ENCODE results near the gene TRIM5. TPM values are rescaled to one million over a fixed set of nuclear protein-coding genes. Genes with fewer than 3 reads are reported as not detected.

Gene TRIM5
- total and polyA plus RNA-seq, 9 of the 15 experiments (the other 6 are each of a cell fraction or from before 2014, with no cell fraction given) = 7.7 to 20.8 (median 15.0) TPM

GRCh38 chr11:5666402-5666793, 18.5 kb downstream of the TRIM5 start (continued):
- TF ChIP-seq HOMEZ (CRISPR knock-in tag; IDR thresholded peaks at IDR 0.05) (no peak), SNIP1 (IDR thresholded peaks at IDR 0.05; ENCODE audit: low read depth) (no peak), MYNN (IDR thresholded peaks at IDR 0.05) (no peak), MYNN (CRISPR knock-in tag; IDR thresholded peaks at IDR 0.05) (no peak), SRSF9 (IDR thresholded peaks at IDR 0.05; ENCODE audit: borderline replicate concordance, low read depth, low read length) (no peak)

GRCh38 chr11:5665746-5666401, 19.0 kb downstream of the TRIM5 start:
- Histone ChIP-seq H2AFZ (ENCODE audit: low read depth, low read length) (no peak overlapping the region), H3K9me1 (ENCODE audit: control insufficient read depth, insufficient read depth, low read length) (peaks cover 3% of the 10 kb centered on the region), H3K9me3 (replicated peaks; ENCODE audit: control insufficient read depth, insufficient read depth, low read depth, low read length) (no peaks in the 10 kb centered on the region), H3K4me1 (replicated peaks in 1 of 2; ENCODE audit: control insufficient read depth in 2 of 2, insufficient read depth in 2 of 2, low read length in 2 of 2) (peaks cover 0 to 10% of the 10 kb centered on the region in 2 experiments; a peak in 3 of 5 replicates), H3K27me3 (ENCODE audit: control insufficient read depth in 2 of 2, insufficient read depth in 2 of 2, low read length in 2 of 2) (no peaks in the 10 kb centered on the region), H3K36me3 (ENCODE audit: control insufficient read depth, insufficient read depth, low read length) (peaks cover 9% of the 10 kb centered on the region; the same call in 2 of the 3 replicates), H3K9ac (ENCODE audit: insufficient read depth in 1 of 2, low read depth in 2 of 2, low read length in 2 of 2) (no peak overlapping the region), H3K4me2 (ENCODE audit: insufficient read depth, low read length) (no peak overlapping the region), H3K4me3 (no peak overlapping the region), H3K27ac (ENCODE audit: extremely low read depth, low read depth, low read length) (no peak overlapping the region), H4K20me1 (replicated peaks; ENCODE audit: control insufficient read depth, insufficient read depth, low read length) (no peaks in the 10 kb centered on the region), H3K79me2 (ENCODE audit: control insufficient read depth, insufficient read depth, low read length) (no peaks in the 10 kb centered on the region)
- CTCF ChIA-PET (ENCODE audit: low intra/inter-chr PET ratio) = interaction anchor here (0.6 kb wide), 1 partner anchor 692 kb away, joined by 4 read pairs; no protein-coding TSS in a partner anchor
- intact Hi-C loops (cut with micrococcal nuclease) (no loop called here), in situ Hi-C loops (cut with MboI) (no loop called here)
- 83% methylated on average over 4 of the region's 5 CpGs for WGBS (ENCODE audit: insufficient coverage, low coverage, missing lambda C conversion rate)
- ATAC-seq = no peak
- BruUV-seq (replicated peaks) = no TSS peak
- FAIRE-seq = no peak
- POLR2A ChIA-PET = interaction anchor here (0.7 to 1.0 kb wide), 2 partner anchors 12 to 54 kb away, joined by 3 read pairs; no protein-coding TSS in a partner anchor
- no peak for DNase-seq (ENCODE audit: extremely low read depth in 1 of 4, low spot score in 3 of 4)
- TF ChIP-seq TSHZ1 (CRISPR knock-in tag; IDR thresholded peaks at IDR 0.05) (no peak), MNT (conservative IDR thresholded peaks at IDR 0.05) (no peak), NFXL1 (CRISPR knock-in tag; IDR thresholded peaks at IDR 0.05) (no peak), NCOA2 (IDR thresholded peaks at IDR 0.05; ENCODE audit: partially characterized antibody in 2 of 2) (no peak), THRAP3 (IDR thresholded peaks at IDR 0.05; ENCODE audit: borderline replicate concordance) (no peak), ZNF146 (CRISPR knock-in tag; IDR thresholded peaks at IDR 0.05; ENCODE audit: unreplicated experiment) (no peak)

All from K562 (cell line).